HEK293 (cell line): ENCODE measurements around the gene PSMD13.

Source experiments
- MEIS1 ChIP-seq: sonication (generic); formaldehyde crosslinking; IDR thresholded peaks from 2 replicates; pipeline ENCODE4 v1.8.1; 2022; ENCODE audit warnings: missing genetic modification reagents, mild to moderate bottlenecking, borderline replicate concordance
- OVOL3 ChIP-seq: fragments of 450-650 bp; formaldehyde crosslinking; IDR thresholded peaks from 2 replicates; pipeline ENCODE4 v1.5.1; 2016; ENCODE audit warnings: missing biosample characterization, missing genetic modification characterization
- TCF7L2 ChIP-seq: IDR thresholded peaks from 2 replicates; pipeline ENCODE4 v1.6.1; 2011; ENCODE audit warnings: low read depth, mild to moderate bottlenecking, inconsistent platforms, low read length, moderate library complexity, borderline replicate concordance
- TRIM28 ChIP-seq: IDR thresholded peaks from 2 replicates; pipeline ENCODE4 v1.6.1; 2011; ENCODE audit warnings: low read length, control low read depth, borderline replicate concordance
- ZBTB7A ChIP-seq: fragments of 450-650 bp; formaldehyde crosslinking; IDR thresholded peaks from 2 replicates; pipeline ENCODE4 v1.5.1; 2016; ENCODE audit warnings: low read depth, missing biosample characterization, missing genetic modification characterization
- ZNF146 ChIP-seq: fragments of 450-650 bp; formaldehyde crosslinking; IDR thresholded peaks from 2 replicates; pipeline ENCODE4 v1.5.1; 2016; ENCODE audit warnings: missing biosample characterization, missing genetic modification characterization
- ZNF157 ChIP-seq: fragments of 450-650 bp; formaldehyde crosslinking; IDR thresholded peaks from 2 replicates; pipeline ENCODE4 v1.5.1; 2016; ENCODE audit warnings: missing biosample characterization, missing genetic modification characterization
- ZNF214 ChIP-seq: fragments of 450-650 bp; formaldehyde crosslinking; IDR thresholded peaks from 2 replicates; pipeline ENCODE4 v1.5.1; 2017; ENCODE audit warnings: missing biosample characterization, mild to moderate bottlenecking, missing genetic modification characterization, borderline replicate concordance
- ZNF596 ChIP-seq: fragments of 450-650 bp; IDR thresholded peaks from 2 replicates; pipeline ENCODE4 v1.5.0; 2018; ENCODE audit warnings: missing biosample characterization, mild to moderate bottlenecking, missing genetic modification characterization, moderate library complexity
- ZNF830 ChIP-seq: fragments of 450-650 bp; IDR thresholded peaks from 2 replicates; pipeline ENCODE4 v1.5.0; 2018; ENCODE audit warnings: missing biosample characterization, missing genetic modification characterization, low read depth, mild to moderate bottlenecking, moderate library complexity
- TF ChIP-seq, protein P1 (sequence below): fragments of 450-650 bp; formaldehyde crosslinking; IDR thresholded peaks from 2 replicates; pipeline ENCODE4 v1.5.1; 2016; ENCODE audit warnings: missing biosample characterization, missing genetic modification characterization
- TF ChIP-seq, protein P2 (sequence below): fragments of 450-650 bp; formaldehyde crosslinking; IDR thresholded peaks from 2 replicates; pipeline ENCODE4 v1.5.1; 2016; ENCODE audit warnings: missing biosample characterization, missing genetic modification characterization

DNA sequence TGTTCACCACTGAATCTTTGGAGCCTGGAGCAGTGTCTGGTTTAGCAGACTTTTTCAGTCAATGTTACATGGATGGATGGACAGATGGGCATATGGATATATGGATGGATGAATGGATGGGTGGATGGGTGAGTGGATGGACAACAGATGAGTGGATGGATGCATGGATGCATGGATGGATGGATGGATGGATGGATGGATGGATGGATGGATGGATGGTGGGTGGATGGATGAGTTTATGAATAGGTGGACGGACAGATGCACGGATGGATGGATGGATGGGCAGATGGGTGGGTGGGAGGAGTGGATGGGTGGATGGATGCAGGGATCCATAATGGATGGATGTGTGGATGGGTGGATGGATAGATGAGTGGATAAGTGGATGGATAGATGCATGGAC is 19.0 kb downstream of the PSMD13 start:
- TF ChIP-seq ZNF214 (tag by site-specific recombination) (no peak), TRIM28 (no peak), ZBTB7A (no peak), ZNF830 (no peak), ZNF596 (tag by site-specific recombination) (no peak), TCF7L2 (no peak), MEIS1 (CRISPR knock-in tag) (no peak), ZNF146 (tag by site-specific recombination) (no peak), OVOL3 (tag by site-specific recombination) (no peak), ZNF157 (tag by site-specific recombination) (no peak)
- TF ChIP-seq, protein P1, sequence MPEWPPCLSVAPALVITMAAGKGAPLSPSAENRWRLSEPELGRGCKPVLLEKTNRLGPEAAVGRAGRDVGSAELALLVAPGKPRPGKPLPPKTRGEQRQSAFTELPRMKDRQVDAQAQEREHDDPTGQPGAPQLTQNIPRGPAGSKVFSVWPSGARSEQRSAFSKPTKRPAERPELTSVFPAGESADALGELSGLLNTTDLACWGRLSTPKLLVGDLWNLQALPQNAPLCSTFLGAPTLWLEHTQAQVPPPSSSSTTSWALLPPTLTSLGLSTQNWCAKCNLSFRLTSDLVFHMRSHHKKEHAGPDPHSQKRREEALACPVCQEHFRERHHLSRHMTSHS, result no peak
- TF ChIP-seq, protein P2, sequence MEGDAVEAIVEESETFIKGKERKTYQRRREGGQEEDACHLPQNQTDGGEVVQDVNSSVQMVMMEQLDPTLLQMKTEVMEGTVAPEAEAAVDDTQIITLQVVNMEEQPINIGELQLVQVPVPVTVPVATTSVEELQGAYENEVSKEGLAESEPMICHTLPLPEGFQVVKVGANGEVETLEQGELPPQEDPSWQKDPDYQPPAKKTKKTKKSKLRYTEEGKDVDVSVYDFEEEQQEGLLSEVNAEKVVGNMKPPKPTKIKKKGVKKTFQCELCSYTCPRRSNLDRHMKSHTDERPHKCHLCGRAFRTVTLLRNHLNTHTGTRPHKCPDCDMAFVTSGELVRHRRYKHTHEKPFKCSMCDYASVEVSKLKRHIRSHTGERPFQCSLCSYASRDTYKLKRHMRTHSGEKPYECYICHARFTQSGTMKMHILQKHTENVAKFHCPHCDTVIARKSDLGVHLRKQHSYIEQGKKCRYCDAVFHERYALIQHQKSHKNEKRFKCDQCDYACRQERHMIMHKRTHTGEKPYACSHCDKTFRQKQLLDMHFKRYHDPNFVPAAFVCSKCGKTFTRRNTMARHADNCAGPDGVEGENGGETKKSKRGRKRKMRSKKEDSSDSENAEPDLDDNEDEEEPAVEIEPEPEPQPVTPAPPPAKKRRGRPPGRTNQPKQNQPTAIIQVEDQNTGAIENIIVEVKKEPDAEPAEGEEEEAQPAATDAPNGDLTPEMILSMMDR (tag by site-specific recombination), result no peak
